ENCODE measurements around the gene ASB15.

DNA sequence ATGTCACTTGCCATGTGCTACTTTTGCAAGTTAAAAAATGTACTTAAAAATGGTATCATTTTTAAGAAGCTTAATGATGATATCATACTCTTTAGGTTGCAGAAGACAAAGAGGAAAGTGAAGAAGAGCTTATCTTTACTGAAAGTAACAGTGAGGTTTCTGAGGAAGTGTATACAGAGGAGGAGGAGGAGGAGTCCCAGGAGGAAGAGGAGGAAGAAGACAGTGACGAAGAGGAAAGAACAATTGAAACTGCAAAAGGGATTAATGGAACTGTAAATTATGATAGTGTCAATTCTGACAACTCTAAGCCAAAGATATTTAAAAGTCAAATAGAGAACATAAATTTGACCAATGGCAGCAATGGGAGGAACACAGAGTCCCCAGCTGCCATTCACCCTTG is 60.1 kb downstream of the ASB15 start:
- TF ChIP-seq, protein P1, sequence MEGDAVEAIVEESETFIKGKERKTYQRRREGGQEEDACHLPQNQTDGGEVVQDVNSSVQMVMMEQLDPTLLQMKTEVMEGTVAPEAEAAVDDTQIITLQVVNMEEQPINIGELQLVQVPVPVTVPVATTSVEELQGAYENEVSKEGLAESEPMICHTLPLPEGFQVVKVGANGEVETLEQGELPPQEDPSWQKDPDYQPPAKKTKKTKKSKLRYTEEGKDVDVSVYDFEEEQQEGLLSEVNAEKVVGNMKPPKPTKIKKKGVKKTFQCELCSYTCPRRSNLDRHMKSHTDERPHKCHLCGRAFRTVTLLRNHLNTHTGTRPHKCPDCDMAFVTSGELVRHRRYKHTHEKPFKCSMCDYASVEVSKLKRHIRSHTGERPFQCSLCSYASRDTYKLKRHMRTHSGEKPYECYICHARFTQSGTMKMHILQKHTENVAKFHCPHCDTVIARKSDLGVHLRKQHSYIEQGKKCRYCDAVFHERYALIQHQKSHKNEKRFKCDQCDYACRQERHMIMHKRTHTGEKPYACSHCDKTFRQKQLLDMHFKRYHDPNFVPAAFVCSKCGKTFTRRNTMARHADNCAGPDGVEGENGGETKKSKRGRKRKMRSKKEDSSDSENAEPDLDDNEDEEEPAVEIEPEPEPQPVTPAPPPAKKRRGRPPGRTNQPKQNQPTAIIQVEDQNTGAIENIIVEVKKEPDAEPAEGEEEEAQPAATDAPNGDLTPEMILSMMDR (IDR thresholded peaks at IDR 0.05; ENCODE audit: borderline replicate concordance, extremely low read depth, low read length, poor library complexity, severe bottlenecking), result no peak
- TF ChIP-seq EZH2 (IDR thresholded peaks at IDR 0.05; ENCODE audit: borderline replicate concordance, low read depth, low read length, severe bottlenecking), result no peak
